ENCODE data around the gene HOXB9.

GRCh38 chr17:48645639-48646182 is 19.6 kb upstream of the HOXB9 start:
- TF ChIP-seq, protein P1, sequence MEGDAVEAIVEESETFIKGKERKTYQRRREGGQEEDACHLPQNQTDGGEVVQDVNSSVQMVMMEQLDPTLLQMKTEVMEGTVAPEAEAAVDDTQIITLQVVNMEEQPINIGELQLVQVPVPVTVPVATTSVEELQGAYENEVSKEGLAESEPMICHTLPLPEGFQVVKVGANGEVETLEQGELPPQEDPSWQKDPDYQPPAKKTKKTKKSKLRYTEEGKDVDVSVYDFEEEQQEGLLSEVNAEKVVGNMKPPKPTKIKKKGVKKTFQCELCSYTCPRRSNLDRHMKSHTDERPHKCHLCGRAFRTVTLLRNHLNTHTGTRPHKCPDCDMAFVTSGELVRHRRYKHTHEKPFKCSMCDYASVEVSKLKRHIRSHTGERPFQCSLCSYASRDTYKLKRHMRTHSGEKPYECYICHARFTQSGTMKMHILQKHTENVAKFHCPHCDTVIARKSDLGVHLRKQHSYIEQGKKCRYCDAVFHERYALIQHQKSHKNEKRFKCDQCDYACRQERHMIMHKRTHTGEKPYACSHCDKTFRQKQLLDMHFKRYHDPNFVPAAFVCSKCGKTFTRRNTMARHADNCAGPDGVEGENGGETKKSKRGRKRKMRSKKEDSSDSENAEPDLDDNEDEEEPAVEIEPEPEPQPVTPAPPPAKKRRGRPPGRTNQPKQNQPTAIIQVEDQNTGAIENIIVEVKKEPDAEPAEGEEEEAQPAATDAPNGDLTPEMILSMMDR (IDR thresholded peaks at IDR 0.05) = no peak
- TF ChIP-seq EP300 (IDR thresholded peaks at IDR 0.05) = no peak
